ENCODE results near the gene SLC7A1. TPM values are rescaled to one million over a fixed set of nuclear protein-coding genes. Genes with fewer than 3 reads are reported as not detected.

The SLC7A1 gene
- total and polyA plus RNA-seq, 2 of the 13 experiments (the other 11 are each of a cell fraction or from before 2014, with no cell fraction given), result 14.5 to 15.3 TPM

DNA sequence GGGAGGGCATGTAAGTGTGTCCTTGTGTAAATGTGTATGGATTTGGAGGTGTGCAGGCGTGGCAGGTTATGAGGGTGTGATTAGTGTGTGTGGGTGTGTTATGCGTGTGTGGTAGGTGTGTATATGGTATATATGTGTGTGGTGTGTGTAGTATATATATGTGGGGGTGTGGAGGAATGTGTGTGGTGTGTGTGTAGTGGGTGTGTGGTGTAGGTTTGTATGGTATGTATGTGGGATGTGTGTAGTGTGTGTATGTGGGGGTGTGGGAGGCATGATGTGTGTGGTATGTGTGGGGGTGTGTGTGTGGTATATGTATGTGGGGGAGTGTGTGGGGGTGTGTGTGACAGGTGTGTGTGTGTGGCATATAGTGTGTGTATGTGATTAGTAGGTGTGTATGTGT is 104.2 kb downstream of the SLC7A1 start:
- ChIA-PET POLR2A (no interaction called here), CTCF (ENCODE audit: low intra/inter-chr PET ratio, low total read pairs) (no interaction called here)
- H3K27ac ChIP-seq (ENCODE audit: extremely low read length, insufficient read depth, low read length), result no peak overlapping the region
- DNase-seq (ENCODE audit: low spot score), result no peak
- H3K36me3 ChIP-seq (replicated peaks in 1 of 2; ENCODE audit: control insufficient read depth in 1 of 2, insufficient read depth in 2 of 2, low read length in 2 of 2), result no peaks in the 10 kb centered on the region
- WGBS (ENCODE audit: low lambda C conversion rate), result 31% methylated on average over 2 of the region's 2 CpGs
- no peaks in the 10 kb centered on the region for H3K79me2 ChIP-seq (ENCODE audit: insufficient read depth, low read length)
- no peak overlapping the region for H3K4me2 ChIP-seq (ENCODE audit: low read depth, low read length)
- no peaks in the 10 kb centered on the region for H3K9me3 ChIP-seq (ENCODE audit: low read length)
- H3K4me1 ChIP-seq (ENCODE audit: insufficient read depth, low read length), result peaks cover 9% of the 10 kb centered on the region; the same call in 1 of the 2 replicates
- ATAC-seq, result no peak
- FAIRE-seq, result no peak
- intact Hi-C loops (cut with micrococcal nuclease; ENCODE audit: unreplicated experiment) (no loop called here), in situ Hi-C loops (cut with HindIII; ENCODE audit: extremely low pct_ligation_motif_present, low pct_unique_long_range_greater_than_20kb) (no loop called here)
- no peak overlapping the region for H3K9ac ChIP-seq (ENCODE audit: insufficient read depth, low read depth, low read length)
- peaks cover 5 to 12% of the 10 kb centered on the region in 2 experiments; a peak in 4 of 5 replicates for H3K27me3 ChIP-seq (ENCODE audit: control insufficient read depth in 1 of 2, insufficient read depth in 2 of 2, low read length in 2 of 2)
- H2AFZ ChIP-seq (ENCODE audit: low read length), result no peak overlapping the region
- H3K4me3 ChIP-seq (replicated peaks in 1 of 3; ENCODE audit: insufficient read depth in 1 of 3, low read depth in 2 of 3, low read length in 3 of 3), result no peak overlapping the region
- no peaks in the 10 kb centered on the region for H4K20me1 ChIP-seq (ENCODE audit: insufficient read depth, low read length)
- BruUV-seq (replicated peaks), result no TSS peak
- TF ChIP-seq ZNF879 (CRISPR knock-in tag; IDR thresholded peaks at IDR 0.05) (no peak), ZSCAN5A (CRISPR knock-in tag; IDR thresholded peaks at IDR 0.05; ENCODE audit: borderline replicate concordance) (no peak), TOE1 (CRISPR knock-in tag; IDR thresholded peaks at IDR 0.05) (no peak), MAZ (IDR thresholded peaks at IDR 0.05; ENCODE audit: borderline replicate concordance, low read depth, low read length) (no peak), MAZ (CRISPR knock-in tag; IDR thresholded peaks at IDR 0.05; ENCODE audit: low read depth) (no peak), SP1 (IDR thresholded peaks at IDR 0.05) (no peak), SP1 (CRISPR knock-in tag; IDR thresholded peaks at IDR 0.05) (no peak), ZNF670 (CRISPR knock-in tag; IDR thresholded peaks at IDR 0.05; ENCODE audit: borderline replicate concordance) (no peak), ZBTB39 (CRISPR knock-in tag; IDR thresholded peaks at IDR 0.05) (no peak), TSC22D2 (CRISPR knock-in tag; IDR thresholded peaks at IDR 0.05; ENCODE audit: borderline replicate concordance) (no peak), ZFP62 (CRISPR knock-in tag; IDR thresholded peaks at IDR 0.05) (no peak), PHF5A (CRISPR knock-in tag; IDR thresholded peaks at IDR 0.05; ENCODE audit: low read depth, unreplicated experiment) (no peak), ZNF501 (CRISPR knock-in tag; IDR thresholded peaks at IDR 0.05) (no peak), ZNF543 (CRISPR knock-in tag; IDR thresholded peaks at IDR 0.05) (no peak), ZNF788 (CRISPR knock-in tag; IDR thresholded peaks at IDR 0.05; ENCODE audit: borderline replicate concordance) (no peak)
- TF ChIP-seq, protein P1, sequence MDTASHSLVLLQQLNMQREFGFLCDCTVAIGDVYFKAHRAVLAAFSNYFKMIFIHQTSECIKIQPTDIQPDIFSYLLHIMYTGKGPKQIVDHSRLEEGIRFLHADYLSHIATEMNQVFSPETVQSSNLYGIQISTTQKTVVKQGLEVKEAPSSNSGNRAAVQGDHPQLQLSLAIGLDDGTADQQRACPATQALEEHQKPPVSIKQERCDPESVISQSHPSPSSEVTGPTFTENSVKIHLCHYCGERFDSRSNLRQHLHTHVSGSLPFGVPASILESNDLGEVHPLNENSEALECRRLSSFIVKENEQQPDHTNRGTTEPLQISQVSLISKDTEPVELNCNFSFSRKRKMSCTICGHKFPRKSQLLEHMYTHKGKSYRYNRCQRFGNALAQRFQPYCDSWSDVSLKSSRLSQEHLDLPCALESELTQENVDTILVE (CRISPR knock-in tag; IDR thresholded peaks at IDR 0.05), result no peak
- TF ChIP-seq, protein P2, sequence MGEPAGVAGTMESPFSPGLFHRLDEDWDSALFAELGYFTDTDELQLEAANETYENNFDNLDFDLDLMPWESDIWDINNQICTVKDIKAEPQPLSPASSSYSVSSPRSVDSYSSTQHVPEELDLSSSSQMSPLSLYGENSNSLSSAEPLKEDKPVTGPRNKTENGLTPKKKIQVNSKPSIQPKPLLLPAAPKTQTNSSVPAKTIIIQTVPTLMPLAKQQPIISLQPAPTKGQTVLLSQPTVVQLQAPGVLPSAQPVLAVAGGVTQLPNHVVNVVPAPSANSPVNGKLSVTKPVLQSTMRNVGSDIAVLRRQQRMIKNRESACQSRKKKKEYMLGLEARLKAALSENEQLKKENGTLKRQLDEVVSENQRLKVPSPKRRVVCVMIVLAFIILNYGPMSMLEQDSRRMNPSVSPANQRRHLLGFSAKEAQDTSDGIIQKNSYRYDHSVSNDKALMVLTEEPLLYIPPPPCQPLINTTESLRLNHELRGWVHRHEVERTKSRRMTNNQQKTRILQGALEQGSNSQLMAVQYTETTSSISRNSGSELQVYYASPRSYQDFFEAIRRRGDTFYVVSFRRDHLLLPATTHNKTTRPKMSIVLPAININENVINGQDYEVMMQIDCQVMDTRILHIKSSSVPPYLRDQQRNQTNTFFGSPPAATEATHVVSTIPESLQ (CRISPR knock-in tag; conservative IDR thresholded peaks at IDR 0.05), result no peak
- TF ChIP-seq, protein P3, sequence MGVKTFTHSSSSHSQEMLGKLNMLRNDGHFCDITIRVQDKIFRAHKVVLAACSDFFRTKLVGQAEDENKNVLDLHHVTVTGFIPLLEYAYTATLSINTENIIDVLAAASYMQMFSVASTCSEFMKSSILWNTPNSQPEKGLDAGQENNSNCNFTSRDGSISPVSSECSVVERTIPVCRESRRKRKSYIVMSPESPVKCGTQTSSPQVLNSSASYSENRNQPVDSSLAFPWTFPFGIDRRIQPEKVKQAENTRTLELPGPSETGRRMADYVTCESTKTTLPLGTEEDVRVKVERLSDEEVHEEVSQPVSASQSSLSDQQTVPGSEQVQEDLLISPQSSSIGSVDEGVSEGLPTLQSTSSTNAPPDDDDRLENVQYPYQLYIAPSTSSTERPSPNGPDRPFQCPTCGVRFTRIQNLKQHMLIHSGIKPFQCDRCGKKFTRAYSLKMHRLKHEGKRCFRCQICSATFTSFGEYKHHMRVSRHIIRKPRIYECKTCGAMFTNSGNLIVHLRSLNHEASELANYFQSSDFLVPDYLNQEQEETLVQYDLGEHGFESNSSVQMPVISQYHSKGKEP (CRISPR knock-in tag; IDR thresholded peaks at IDR 0.05), result no peak
